HG03558 (cell line): ENCODE measurements around the gene CHID1.

Experiments
- ATAC-seq: cut with Tn5 transposase; IDR thresholded peaks from one replicate; pipeline ENCODE4 v1.9.1; 2021; ENCODE audit warnings: moderate number of reproducible peaks; ENCODE audit not compliant: unreplicated experiment; ENCODE audit errors: extremely low read depth

Gene CHID1

DNA sequence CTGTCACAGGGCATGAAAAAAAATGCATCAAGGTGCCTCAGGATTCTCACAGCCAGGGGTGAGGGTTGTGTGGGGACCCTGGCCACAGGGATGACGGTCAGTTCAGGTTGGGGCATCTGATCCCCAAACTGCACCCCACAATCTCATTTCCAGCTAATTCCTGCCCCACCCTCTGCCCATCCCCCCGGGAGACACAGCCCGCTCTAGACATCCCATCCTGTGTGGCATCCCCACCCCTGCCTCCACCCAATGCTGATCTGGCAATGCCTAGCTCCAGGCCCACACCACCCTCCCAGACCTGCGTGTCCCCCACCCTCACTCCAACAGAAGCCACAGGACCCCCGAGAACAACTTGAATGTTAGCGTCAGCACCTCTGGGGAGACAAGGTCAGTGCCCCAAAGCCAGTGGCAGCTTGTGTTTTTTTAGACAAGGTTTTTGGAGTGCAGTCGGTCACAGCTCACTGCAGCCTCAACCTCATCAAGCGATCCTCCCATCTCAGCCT is 42.7 kb downstream of the CHID1 start:
- ATAC-seq: no peak

- no peak for ATAC-seq
Observed at GRCh38 chr11:866481-866880, 44.1 kb downstream of the CHID1 start.

DNA sequence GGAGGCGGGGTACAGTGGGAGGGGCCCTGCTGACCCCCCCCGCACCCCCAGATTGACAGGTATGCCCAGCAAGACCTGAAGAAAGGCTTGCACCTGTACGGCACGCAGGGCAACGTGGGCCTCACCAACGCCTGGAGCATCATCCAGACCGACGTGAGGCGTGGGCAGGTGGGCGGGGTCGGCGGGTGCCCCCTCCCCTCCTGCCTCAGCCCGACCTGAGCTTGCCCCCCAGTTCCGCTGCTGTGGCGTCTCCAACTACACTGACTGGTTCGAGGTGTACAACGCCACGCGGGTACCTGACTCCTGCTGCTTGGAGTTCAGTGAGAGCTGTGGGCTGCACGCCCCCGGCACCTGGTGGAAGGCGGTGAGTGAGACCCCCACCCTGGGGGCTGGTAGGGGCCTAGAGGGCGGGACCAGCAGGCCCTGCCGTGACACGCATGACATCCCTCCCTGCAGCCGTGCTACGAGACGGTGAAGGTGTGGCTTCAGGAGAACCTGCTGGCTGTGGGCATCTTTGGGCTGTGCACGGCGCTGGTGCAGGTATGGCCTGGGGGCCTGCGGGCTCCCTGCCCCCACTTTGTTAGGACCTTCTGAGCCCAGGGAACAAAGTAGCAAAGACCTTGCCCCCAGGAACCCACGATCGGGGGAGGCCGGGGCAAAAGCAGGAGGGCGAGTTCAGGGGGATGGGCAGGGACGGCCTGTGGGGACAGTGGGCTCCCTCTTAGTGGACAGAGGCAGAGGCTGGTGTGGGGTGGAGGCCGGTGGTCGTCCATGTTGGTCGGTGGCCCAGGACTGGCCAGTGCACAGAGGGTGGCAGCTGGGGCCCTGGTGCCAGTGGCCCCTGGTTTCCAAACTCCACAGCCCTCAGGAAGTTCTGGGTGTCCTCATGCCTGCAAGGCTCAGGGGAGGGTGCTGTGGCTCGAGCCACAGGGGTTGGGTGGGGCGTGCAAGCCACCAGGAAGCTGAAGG is 44.9 kb downstream of the CHID1 start:
- ATAC-seq: no peak

DNA sequence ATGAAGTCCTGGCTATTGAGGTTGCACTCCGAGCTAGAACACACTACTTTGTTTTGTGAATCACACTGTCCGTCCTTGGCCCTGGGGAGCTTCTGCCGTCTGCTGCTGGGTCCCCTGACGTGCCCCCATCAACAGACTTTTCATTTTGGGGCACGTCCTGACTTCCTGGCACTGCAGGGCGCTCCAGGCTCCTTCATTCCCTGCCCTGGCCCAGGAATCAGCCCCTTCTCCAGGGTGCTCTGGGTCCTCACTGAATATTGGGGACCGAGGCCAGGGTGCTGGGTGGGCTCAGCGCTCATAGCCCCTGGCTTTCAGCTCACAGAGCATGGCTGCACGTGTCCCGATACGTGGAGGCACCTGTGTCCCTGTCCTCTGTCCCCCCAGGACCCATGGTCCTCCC is 45.7 kb downstream of the CHID1 start:
- ATAC-seq: no peak

- no peak for ATAC-seq
Observed at GRCh38 chr11:863910-864827, 46.4 kb downstream of the CHID1 start.

DNA sequence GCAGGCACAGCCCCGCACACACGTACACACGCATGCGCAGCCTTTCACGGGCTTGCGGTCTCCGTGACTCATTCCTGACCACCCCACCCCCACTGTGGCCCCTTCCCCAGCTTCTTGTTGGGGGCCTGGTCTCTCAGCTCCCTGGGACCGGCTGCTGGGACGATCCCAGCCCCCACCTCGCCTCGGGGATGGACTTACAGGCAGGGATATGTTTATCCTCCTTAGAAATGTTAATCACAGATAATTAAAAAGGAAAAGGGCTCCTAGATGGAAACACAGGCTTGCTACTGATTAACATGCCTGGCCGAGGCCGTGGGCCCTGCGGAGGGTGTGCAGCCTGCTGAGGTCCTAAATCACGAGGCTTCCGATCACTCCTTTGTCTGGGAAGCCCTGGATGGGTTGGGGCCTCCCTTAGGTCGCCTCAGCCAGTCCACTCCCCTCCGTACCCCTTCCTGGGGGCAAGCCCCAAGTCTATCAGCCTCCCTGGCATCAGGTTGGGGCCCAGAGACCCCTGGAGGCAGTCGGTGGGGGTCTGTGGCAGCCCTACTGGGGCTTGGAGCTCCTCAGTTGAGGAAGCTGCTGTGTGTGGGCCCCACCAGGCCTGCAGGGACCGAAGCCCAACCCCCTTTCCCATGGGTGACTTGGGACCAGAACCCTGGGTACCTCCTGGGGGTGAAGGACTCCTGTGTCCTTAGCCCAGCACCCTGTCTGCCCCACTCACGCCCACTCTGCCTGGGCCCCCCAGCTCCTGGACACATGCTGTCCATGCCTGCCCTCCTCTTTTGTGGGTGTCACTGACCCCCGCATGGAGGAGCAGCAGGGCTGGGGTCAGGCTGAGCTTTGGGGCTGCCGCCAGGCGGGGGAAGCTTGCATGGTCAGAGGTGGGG is 47.3 kb downstream of the CHID1 start:
- no peak for ATAC-seq

DNA sequence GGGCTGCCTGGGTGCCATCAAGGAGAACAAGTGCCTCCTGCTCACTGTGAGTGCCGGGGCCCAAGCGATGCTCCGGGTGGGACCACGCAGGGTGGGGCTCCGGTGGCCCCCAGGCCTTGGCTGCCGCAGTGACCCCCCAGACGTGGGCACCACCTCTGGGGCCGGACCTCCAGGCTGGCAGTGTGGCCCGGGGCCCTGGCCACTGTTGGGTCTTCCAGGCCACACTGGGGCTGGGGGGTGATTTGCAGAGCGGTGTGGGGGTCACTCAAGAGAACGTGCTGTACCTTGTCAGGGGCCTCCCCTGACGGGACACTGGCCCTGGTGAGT is 48.0 kb downstream of the CHID1 start:
- ATAC-seq: no peak

DNA sequence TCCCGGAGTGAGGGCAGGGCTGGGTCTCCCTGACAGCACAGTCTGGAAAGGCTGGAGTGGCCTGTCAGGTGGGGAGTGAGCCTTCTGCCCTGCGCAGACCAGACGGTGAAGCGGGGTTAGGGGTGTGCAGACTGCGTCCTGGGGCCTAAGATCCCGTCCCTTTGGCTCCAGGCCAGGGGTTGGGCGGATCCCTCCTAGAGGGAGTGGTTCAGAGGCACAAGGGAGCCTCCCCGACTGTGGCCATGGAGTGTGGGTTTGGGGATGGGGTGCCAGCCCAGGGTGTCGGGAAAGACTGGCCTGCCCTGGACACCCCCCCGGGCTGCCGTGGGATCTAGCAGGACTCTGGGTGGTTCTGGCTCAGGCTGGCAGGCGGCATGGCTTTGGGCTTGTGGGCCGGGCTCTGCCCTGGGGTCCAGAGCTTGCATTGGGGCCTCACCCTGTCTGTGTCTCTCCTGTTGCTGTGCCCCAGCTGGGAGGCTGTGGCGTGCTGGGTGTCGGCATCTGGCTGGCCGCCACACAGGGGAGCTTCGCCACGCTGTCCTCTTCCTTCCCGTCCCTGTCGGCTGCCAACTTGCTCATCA is 48.4 kb downstream of the CHID1 start:
- ATAC-seq: no peak

DNA sequence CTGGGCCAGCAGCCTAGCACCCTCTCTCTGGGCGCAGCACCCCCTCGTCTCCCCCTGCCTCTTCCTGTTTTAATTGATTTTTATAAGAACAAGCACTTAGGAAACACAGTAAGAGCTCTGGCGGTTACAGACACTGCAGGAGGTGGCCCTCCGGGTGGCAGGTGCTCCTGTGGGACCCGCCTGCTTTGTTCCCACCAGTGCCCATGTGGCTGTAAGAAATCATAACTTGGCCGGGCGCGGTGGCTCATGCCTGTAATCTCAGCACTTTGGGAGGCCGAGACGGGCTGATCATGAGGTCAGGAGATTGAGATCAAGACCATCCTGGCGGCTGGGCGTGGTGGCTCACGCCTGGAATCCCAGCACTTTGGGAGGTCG is 49.5 kb downstream of the CHID1 start:
- ATAC-seq: no peak

DNA sequence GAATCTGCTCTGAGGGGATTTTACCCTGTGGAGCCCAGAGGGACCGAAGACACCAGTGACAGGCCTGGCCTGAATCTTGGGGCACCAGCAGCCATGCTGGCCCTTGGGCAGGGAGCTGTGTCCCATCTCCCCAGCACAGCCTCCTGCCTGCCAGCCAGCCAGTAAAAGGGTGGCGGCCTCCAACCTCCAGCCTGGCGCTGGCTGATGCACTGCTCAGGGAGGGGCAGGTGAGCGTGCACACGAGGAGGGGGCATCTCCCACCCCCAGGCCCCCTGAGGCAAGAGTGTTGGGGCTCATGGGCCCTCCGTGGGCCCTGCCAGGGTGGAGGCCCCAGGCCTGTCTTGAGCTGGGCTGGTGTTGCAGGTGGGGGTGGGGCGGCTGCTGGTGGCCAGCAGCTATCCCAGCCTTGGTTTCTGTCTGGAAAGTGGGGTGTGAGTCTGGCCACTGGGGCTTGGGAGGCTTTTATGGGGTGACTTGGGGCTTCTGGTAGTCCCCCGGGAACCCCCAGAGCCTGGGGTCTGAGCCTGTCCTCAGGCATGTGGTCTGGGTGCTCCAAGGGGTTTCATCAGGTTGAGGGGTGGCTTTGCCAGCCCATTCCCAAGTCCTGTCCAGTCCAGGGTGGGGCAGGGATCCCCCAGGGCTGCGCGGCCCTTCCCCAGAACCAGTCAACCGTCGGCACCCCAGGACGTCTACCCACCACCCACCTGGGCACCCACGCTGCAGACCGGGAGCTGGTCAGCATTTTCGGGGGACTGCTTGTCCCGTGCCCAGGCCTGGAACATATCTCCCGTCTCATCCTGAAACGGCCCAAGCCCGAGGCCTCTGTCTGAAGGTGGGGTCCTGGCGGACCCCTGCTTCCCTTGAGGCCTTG is 50.1 kb downstream of the CHID1 start:
- ATAC-seq: no peak

DNA sequence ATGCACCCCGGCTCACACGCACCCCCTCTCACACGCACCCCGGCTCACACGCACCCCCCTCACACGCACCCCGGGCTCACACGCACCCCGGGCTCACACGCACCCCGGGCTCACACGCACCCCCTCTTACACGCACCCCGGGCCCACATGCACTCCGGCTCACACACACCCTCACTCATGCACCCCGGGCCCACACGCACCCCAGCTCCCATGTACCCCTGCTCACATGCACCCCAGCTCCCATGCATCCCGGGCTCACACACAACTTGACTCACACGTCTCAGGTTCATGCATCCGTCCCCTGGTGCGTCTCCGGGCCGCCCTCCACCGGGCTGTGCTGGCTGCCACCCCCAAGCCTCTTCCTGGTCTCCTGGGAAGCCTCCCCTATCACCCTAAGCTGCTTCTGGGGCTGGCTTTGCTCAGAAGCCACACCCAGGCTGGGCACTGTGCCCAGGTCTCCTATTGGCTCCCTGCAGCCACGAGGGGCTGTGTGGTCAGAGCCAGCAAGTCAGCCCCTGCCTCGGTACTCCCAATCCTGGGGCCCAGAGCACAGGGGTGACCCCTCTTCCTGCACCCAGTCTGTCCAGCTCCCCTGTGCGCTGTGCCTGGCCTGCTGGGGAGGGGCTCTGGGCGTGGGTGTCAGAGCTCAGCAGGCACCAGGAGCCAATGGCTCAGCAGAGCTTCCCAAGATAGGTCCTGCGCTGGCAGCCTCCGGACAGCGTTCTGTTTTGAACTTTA is 51.0 kb downstream of the CHID1 start:
- ATAC-seq: no peak

- ATAC-seq: no peak
Observed at GRCh38 chr11:858762-859339, 51.8 kb downstream of the CHID1 start.

DNA sequence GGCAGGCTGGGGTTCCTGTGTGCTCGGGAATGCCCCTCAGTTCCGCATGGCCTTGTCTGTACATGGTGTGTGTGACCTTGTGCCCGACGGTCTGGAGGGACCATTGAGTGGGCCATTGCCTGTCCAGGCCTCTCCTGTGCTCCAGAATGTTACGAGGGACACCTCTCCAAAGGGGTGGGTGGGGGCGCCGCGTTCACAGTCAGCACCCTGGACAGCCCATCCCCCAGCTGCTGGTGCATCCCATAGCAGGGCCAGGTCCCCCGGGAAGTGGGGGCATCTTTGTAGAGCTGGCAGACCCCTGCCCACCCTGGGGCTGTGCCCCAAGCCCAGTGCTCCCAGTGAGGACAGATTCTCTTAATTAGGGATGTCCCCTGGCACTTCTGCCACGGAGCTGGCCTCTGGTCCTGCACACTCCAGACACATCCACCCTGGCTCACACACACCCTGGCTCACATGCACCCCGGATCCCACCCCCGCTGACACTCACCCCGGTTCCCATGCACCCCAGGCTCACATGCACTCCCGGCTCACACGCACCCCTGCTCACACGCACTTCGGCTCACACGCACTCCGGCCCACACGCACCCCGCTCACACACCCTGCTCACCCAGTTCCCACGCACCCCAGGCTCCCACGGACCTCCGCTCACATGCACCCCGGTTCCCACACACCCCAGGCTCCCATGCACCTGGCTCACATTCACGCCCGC is 52.4 kb downstream of the CHID1 start:
- no peak for ATAC-seq

- ATAC-seq: no peak
Observed at GRCh38 chr11:856397-856796, 54.2 kb downstream of the CHID1 start.

- ATAC-seq: no peak
Observed at GRCh38 chr11:855796-856195, 54.8 kb downstream of the CHID1 start.

DNA sequence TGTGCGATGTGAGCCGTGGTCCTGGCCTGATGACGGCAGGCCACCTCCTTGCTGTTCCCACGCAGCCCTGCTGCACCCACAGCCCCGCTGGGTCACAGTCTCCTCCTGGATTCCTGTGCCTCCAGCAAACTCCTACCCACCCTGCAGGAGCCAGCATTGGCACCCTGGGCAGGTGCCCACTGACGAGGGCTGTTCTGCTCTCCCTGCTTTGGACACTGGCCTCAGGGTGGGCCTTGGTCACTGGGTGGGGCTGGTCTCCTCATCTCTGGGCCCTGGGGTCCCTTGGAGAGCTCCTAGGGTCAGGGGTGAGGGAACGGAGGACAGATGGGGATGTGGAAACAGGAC is 55.3 kb downstream of the CHID1 start:
- no peak for ATAC-seq

- ATAC-seq: no peak
Observed at GRCh38 chr11:854601-855329, 55.8 kb downstream of the CHID1 start.
